ENCODE data around the gene PTPRD.

DNA sequence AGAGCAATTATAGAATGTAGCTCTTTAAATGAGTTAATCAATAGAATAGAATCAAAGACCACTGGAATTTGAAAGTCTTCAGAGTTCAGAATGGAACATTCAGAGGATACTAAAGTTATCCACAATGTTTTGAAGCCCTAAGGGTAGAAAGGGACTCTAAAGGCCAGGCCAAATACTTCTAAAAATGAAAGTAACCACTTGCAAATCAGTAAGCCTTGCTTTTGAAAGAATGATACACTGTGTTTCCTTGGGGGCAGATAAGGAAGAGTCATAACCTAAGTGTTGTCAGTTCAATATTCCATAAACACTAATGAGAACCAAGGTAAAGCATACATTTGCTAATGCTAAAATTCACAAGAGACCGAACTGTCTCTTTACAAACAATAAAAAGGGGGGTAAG is 813.5 kb downstream of the PTPRD start:
- no peak for TF ChIP-seq POLR2A (IDR thresholded peaks at IDR 0.05; ENCODE audit: low read depth, low read length)
- TF ChIP-seq POLR2AphosphoS5 (IDR thresholded peaks at IDR 0.05; ENCODE audit: low read depth, low read length): no peak

Measured in GM12892 (cell line).